Activated gamma-delta T cell (primary cell): ENCODE data around the gene CAND1.

Experiments
- DNase-seq: peaks from one replicate; lab custom pipeline; 2025; lab: John Stamatoyannopoulos, UW

CAND1 gene

GRCh38 chr12:67280572-67280971 is 11.4 kb downstream of the CAND1 start:
- no peak for DNase-seq

GRCh38 chr12:67284561-67284960 is 15.4 kb downstream of the CAND1 start:
- DNase-seq = no peak

GRCh38 chr12:67286257-67286656 is 17.1 kb downstream of the CAND1 start:
- no peak for DNase-seq

- DNase-seq = no peak
Measured at GRCh38 chr12:67287311-67287710, 18.2 kb downstream of the CAND1 start.

GRCh38 chr12:67288561-67288960 is 19.4 kb downstream of the CAND1 start:
- DNase-seq = no peak

GRCh38 chr12:67290378-67290777 is 21.2 kb downstream of the CAND1 start:
- no peak for DNase-seq

GRCh38 chr12:67299526-67299925 is 30.4 kb downstream of the CAND1 start:
- DNase-seq = no peak

- no peak for DNase-seq
Measured at GRCh38 chr12:67299926-67300325, 30.8 kb downstream of the CAND1 start.

- DNase-seq = no peak
Measured at GRCh38 chr12:67302162-67302561, 33.0 kb downstream of the CAND1 start.

- DNase-seq = no peak
Measured at GRCh38 chr12:67305544-67305943, 36.4 kb downstream of the CAND1 start.

- DNase-seq = no peak
Measured at GRCh38 chr12:67306712-67307111, 37.6 kb downstream of the CAND1 start.

GRCh38 chr12:67315661-67316060 is 46.5 kb downstream of the CAND1 start:
- DNase-seq = no peak

- DNase-seq = no peak
Measured at GRCh38 chr12:67318786-67319185, 49.6 kb downstream of the CAND1 start.

- no peak for DNase-seq
Measured at GRCh38 chr12:67319936-67320335, 50.8 kb downstream of the CAND1 start.

GRCh38 chr12:67320614-67321295 is 51.6 kb downstream of the CAND1 start:
- DNase-seq = no peak

- no peak for DNase-seq
Measured at GRCh38 chr12:67322580-67322979, 53.4 kb downstream of the CAND1 start.

- DNase-seq = no peak
Measured at GRCh38 chr12:67323007-67323406, 53.8 kb downstream of the CAND1 start.

- DNase-seq = no peak
Measured at GRCh38 chr12:67326637-67327036, 57.5 kb downstream of the CAND1 start.

- DNase-seq = no peak
Measured at GRCh38 chr12:67327466-67327865, 58.3 kb downstream of the CAND1 start.

GRCh38 chr12:67331123-67331522 is 62.0 kb downstream of the CAND1 start:
- DNase-seq = no peak

- no peak for DNase-seq
Measured at GRCh38 chr12:67331828-67332227, 62.7 kb downstream of the CAND1 start.

GRCh38 chr12:67333649-67334048 is 64.5 kb downstream of the CAND1 start:
- DNase-seq = no peak

- DNase-seq = no peak
Measured at GRCh38 chr12:67338426-67338825, 69.3 kb downstream of the CAND1 start.

GRCh38 chr12:67339530-67339929 is 70.4 kb downstream of the CAND1 start:
- no peak for DNase-seq
